LHCN-M2 (cell line): ENCODE data around the gene BACE2. TPM values are rescaled to one million over a fixed set of nuclear protein-coding genes. Genes with fewer than 3 reads are reported as not detected.
"Not testable (repeated sequence)": the region's sequence is repeated elsewhere in the genome, so short reads cannot be mapped to it uniquely, and the experiment has no call there.

Experiments
- DNase-seq: peaks from one replicate; pipeline ENCODE4 v3.0.0-alpha.2; 2012; ENCODE audit warnings: low read depth
- total RNA-seq: library from RNA; depleted of rRNA; stranded (reverse); fragments of >200 nt; gene quantifications from 2 replicates; pipeline ENCODE4 v1.2.3, GENCODE V29; 2014

BACE2 gene
- total RNA-seq, 1 experiment from 2014 or later: 14.4 TPM

GRCh38 chr21:41277846-41278245 lies 109.9 kb downstream of the BACE2 start:
- DNase-seq: no peak

DNA sequence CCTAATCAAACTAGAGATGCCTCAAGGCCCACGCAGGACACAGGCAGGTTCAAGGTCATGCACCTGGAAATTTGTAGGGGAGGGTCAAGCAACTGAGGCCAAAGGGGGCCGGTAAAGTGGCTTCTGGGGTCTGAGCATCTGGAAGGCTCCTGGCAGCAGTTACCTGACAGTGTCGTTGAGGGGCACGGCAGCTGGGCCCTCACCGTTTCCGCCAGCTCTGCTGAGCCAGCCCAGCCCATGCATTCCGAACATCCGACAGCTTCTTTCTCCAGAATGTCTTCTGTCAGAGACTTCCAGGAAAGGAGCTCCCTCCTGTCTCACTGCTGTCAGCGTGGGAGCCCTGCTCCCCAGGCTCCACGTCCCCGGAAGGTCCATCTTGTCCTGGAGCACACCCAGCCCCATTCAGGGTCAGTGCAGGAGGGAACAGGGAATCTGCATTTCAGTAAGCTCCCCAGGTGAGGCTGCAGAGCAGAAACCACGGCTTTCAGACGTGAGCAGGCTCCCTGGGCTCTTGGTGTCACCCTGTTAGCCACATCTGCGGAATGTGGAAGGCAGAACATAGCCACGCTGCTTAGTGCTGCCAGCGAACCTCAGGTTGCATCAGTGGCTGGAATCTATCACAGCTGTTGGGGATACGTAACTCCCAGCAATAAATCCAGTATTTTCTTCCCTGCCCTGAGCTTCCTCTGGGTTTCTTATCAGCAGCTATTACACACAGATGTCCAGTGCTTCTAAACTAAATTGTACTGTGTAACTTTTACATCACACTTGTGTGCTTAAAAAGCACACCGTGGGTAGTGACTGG lies 112.4 kb downstream of the BACE2 start:
- DNase-seq: peak; percentile 9

DNA sequence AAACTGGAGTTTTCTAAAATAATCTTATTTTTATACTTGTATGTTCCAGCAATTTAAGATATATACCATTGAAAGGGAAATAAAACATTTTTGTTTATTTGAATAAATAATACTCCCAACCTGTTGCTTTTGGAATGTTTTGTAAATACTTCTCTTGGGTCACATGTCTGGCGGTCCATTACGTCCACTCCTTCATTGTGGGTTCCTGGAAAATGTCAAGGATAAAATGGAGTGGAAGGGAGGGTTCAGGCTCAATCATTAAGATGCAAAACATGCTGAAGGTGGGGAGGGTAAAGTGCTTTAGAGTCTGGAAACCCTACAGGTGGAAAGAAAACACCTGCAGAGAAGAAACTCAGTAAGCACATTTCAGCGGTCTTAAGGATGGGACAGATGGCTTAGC lies 114.5 kb downstream of the BACE2 start:
- DNase-seq: no peak

DNA sequence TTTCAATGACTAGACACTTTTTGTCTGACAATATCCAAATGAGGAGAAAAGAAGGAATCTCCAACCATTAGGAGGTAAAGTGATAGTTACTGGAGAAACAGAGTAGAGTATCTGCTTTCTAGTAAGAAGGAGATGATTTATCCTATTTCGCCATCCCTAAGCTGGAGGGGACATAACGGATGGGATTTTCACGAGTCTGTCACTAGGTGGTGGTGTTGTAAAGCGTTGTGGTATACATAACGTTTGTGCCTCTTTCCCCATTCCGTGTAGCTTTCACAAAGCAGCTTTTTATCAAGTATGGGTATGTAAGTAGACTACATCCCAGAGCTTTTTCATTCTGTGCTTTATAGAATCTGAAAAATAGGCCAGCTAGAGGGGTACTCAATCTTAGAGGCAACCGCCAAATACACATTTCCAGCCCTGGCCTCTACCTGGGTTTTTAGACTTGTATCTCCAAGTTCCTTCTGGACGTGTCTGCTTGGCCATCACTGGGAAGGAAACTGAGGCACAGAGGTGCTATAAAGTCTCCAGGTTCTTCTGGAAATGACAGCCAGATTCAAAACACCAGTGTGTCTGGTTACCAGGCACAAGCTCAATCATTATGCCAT lies 115.4 kb downstream of the BACE2 start:
- DNase-seq: peak; percentile 72

DNA sequence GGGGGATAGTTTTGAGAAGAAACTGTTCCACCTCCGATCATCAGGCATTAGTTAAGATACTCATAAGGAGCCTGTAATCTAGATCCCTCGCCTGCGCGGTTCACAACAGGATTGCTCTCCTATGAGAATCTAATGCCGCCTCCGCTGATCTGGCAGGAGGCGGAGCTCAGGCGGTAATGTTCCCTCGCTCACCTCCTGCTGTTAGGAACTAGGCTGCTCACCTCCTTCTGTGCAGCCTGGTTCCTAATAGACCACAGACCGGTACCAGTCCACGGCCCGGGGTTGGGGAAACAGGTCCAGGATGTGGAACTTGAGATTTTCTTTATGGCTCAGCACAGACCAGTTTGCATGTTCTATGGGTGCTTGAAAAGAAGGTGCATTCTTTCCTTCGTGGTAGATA lies 121.5 kb downstream of the BACE2 start:
- no peak for DNase-seq

DNA sequence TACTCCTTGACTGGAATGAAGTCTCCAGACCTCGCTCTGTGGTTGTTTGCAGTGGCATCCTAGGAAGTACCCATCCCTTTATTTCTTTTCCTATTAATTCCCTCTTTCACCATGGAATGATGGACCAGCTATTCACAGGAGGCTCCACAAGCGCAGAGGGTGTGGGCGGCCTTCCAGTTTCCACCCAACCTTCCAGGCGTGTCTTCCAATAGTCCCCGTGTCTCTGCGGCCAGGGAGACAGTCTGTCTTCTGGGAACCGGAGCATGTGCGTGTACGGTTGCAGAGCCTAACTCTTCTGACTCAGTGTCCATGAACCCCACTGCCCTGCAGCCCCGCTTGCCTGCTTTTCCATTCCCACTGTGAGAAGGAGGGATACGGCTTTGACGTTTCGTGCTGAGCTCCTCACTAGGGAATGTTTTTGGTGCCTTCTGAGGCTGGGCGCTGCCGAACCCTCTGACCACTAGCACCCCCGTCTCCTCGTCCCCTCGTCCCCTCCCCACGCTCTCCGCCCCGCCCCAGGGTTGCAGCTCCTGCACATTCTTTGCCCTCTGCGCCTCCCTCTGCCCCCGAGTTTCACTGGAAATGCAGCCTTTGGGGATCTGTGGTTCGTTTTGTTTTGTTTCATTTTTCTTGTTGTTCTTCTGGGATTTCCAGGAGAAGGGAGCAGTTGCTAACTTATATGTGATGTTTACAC lies 122.3 kb downstream of the BACE2 start:
- DNase-seq: no peak

GRCh38 chr21:41294548-41295231 lies 126.7 kb downstream of the BACE2 start:
- DNase-seq: no peak

- no peak for DNase-seq
These were observed 127.8 kb downstream of the BACE2 start for GRCh38 chr21:41295721-41296254.

DNA sequence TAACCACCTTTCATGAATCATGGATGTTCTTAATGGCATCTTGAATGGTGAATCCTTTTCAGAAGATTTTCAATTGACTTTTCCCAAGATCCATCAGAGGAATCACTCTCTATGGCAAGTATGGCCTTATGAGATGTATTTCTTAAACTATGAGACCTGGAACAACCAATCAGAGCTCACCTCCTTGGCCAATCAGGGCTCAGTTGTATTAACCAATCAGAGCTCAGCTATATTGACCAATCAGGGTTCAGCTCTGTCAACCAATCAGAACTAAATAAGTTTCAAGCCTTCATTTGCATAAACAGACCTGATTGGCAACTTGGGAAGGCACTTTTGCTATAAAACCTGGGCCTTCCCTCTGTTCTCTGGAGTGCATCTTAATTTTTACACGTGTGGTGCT lies 135.0 kb downstream of the BACE2 start:
- DNase-seq: no peak

DNA sequence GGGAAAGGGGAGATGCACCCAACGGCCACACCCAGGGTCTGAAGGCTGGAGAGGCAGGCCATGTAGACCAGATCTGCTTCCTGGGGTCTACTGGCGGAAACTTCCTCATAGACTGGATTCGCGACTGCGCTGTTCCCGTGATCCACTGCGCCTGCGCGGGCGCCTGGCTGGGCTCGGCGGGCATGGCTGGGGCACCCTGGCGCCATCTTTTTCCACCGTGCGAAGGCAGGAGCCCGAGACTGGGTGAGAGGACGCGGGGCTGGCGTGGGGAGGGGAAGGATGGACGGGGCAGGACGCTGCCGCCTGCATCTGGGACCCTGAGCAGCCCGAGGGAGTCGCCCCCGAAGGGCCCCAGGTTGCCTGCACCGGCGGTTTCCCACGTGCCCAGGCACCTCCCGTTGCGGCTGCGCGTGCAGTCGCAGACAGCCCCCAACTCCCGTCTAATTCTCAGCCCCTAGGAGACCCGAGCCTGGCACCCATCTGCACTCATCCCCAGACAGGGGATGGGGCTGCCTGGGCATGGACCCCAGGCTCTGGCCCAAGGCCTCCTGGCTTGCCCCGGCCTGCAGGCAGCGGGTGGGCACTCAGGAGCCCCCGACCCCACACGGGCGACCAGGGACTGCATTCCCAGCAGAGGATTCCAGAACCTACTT lies 136.2 kb downstream of the BACE2 start:
- DNase-seq: no peak

GRCh38 chr21:41307219-41307618 lies 139.3 kb downstream of the BACE2 start:
- DNase-seq: no peak

DNA sequence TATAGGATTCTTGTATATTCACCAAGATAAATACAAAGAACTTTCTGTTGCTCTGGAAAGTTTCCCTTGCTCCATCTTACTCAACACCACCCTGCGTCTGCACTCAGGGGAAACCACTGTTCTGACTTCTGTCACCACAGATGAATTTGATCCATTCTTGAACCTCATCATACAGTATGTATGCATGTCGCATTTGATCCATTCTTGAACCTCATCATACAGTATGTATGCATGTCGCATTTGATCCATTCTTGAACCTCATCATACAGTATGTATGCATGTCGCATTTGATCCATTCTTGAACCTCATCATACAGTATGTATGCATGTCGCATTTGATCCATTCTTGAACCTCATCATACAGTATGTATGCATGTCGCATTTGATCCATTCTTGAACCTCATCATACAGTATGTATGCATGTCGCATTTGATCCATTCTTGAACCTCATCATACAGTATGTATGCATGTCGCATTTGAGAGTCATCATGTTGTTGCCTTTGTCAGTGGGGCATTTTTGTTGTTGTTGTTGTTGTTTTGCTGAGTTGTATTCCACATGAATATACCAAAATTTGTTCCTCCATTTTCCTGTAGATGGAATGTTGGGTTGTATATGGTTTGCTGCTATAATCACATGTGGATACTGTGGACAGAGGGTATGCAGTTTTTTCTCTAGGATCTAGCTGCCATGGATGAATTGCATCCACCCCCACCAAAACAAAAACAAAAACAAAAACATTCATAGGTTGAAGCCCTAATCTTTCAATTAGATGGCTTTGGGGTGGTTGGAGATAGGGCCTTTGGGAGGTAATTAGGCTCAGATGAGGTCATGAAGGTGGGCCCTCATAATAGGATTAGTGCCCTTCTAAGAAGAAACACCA lies 145.6 kb downstream of the BACE2 start:
- not testable (repeated sequence) for DNase-seq

DNA sequence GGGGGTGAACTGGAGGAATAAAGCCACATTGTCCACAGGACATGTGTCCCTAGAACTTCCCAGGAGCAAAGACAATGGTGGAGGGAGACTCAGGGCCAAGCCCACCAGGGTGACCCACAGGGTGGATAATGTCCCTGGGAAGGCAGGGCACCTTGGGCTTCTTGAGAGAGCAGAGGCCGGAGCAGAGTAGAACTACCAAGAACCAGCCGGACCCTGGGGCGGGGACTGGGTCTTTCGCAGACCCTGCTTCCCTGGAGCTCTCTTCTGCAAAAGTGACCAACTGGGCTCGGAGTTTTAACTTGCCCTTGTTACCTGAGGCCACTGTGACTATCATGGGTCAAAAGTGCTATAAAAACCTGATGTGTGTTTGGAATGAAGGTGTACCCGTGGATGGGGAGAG lies 147.8 kb downstream of the BACE2 start:
- no peak for DNase-seq

GRCh38 chr21:41316200-41317062 lies 148.5 kb downstream of the BACE2 start, which contains the start of gene FAM3B:
Gene FAM3B (plus strand): TSS chr21:41316801. CDS start chr21:41316880, 79 bp downstream.
- no peak for DNase-seq

DNA sequence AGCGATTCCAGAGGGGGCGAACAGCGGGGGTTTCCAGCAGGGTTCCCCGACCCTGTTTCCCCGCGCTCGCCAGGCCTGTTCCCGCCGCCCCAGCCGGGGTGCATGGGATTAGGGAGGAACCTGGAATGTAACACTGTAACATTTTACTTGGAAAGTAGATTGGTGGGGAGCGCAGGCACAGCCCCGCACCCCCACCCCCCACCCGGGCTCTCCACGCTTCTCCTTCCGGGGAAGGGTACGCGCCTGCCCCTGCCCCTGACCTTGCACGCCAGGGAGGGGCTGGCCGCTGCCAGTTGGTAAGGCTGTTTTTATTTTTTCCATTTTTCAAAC lies 149.1 kb downstream of the BACE2 start:
- DNase-seq: no peak

DNA sequence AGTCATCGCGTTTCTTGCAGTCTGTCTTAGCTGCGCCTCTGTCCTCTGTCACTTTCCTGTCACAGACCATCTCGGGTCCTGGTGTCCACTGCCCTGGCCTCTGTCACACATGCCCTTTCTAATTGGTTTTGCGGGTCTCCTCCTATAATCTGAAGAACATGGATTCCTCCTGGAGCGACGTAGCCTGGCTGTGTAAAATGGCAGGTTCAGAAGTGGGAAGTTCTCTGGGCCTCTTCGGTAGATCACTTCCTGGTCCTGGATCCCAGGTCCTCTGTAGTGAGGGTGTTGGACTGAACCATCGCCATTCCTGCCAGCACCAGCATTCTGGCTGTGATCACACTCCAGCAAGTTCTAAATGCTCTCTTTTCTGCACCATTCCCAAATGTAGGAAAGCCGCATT lies 149.5 kb downstream of the BACE2 start:
- DNase-seq: no peak

- no peak for DNase-seq
These were observed 150.3 kb downstream of the BACE2 start for GRCh38 chr21:41318218-41318617.

DNA sequence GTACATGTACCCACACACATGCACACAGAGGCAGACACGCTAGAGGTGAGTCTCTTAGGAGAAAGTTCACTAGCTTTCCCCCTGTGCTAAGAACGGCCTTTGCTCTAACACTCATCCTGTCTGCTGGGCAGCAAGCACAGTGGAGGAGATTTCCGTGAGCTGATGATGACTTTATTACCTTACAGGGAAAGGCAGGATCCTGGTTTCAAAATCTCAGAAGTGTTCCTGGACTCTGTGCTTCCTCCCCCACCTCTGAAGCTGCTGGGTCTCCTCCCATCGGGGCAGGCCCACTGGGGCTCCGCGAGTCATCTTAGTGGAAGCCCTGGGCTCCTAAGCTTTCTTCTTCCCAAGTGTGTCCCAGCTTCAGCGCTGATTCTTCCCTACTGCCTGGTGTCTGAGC lies 151.3 kb downstream of the BACE2 start:
- no peak for DNase-seq

GRCh38 chr21:41321211-41321907 lies 153.4 kb downstream of the BACE2 start:
- DNase-seq: no peak
